Measurements from ENCODE around the gene PDZRN4. TPM values are rescaled to one million over a fixed set of nuclear protein-coding genes. Genes with fewer than 3 reads are reported as not detected.
A peak's percentile ranks its signal among the peaks of the same experiment; 100 is the strongest.
"Not testable (repeated sequence)": the region's sequence is repeated elsewhere in the genome, so short reads cannot be mapped to it uniquely, and the experiment has no call there.

PDZRN4 gene
- total RNA-seq, 1 donor from 2014 or later: not detected

GRCh38 chr12:41228066-41228820, 40.1 kb downstream of the PDZRN4 start:
- Mint-ChIP-seq H3K4me1 (no peaks in the 10 kb centered on the region), H3K36me3 (ENCODE audit: low read depth) (no peaks in the 10 kb centered on the region), H3K4me3 (no peak overlapping the region), H3K9me3 (no peaks in the 10 kb centered on the region), H3K27ac (no peak overlapping the region), H3K27me3 (no peaks in the 10 kb centered on the region)
- intact Hi-C loops (cut with micrococcal nuclease): no loop called here
- DNase-seq: no peak

GRCh38 chr12:41230756-41231155, 42.6 kb downstream of the PDZRN4 start:
- intact Hi-C loops (cut with micrococcal nuclease): no loop called here
- DNase-seq: no peak
- H3K4me3 Mint-ChIP-seq: no peak overlapping the region

GRCh38 chr12:41234692-41235091, 46.6 kb downstream of the PDZRN4 start:
- Mint-ChIP-seq H3K9me3 (no peaks in the 10 kb centered on the region), H3K4me3 (no peak overlapping the region), H3K27me3 (no peaks in the 10 kb centered on the region), H3K4me1 (no peaks in the 10 kb centered on the region), H3K36me3 (ENCODE audit: low read depth) (no peaks in the 10 kb centered on the region), H3K27ac (no peak overlapping the region)
- intact Hi-C loops (cut with micrococcal nuclease): no loop called here
- DNase-seq: no peak

More at GRCh38 chr12:41230756-41231155, 42.6 kb downstream of the PDZRN4 start:
- no peak overlapping the region for H3K27ac Mint-ChIP-seq
- no peaks in the 10 kb centered on the region for H3K4me1 Mint-ChIP-seq
- H3K27me3 Mint-ChIP-seq: no peaks in the 10 kb centered on the region
- no peaks in the 10 kb centered on the region for H3K9me3 Mint-ChIP-seq
- no peaks in the 10 kb centered on the region for H3K36me3 Mint-ChIP-seq (ENCODE audit: low read depth)

- Mint-ChIP-seq H3K27me3 (no peaks in the 10 kb centered on the region), H3K27ac (no peak overlapping the region), H3K4me3 (no peak overlapping the region), H3K36me3 (ENCODE audit: low read depth) (no peaks in the 10 kb centered on the region), H3K4me1 (no peaks in the 10 kb centered on the region), H3K9me3 (no peaks in the 10 kb centered on the region)
- intact Hi-C loops (cut with micrococcal nuclease): no loop called here
- no peak for DNase-seq
Observed at GRCh38 chr12:41242603-41243002, 54.5 kb downstream of the PDZRN4 start.

- Mint-ChIP-seq H3K27ac (no peak overlapping the region), H3K36me3 (ENCODE audit: low read depth) (no peaks in the 10 kb centered on the region), H3K27me3 (no peaks in the 10 kb centered on the region), H3K4me1 (no peaks in the 10 kb centered on the region), H3K4me3 (no peak overlapping the region), H3K9me3 (no peaks in the 10 kb centered on the region)
- DNase-seq: no peak
- intact Hi-C loops (cut with micrococcal nuclease): no loop called here
Observed at GRCh38 chr12:41248391-41248790, 60.3 kb downstream of the PDZRN4 start.

- Mint-ChIP-seq H3K4me3 (no peak overlapping the region), H3K4me1 (no peaks in the 10 kb centered on the region), H3K36me3 (ENCODE audit: low read depth) (no peaks in the 10 kb centered on the region), H3K9me3 (no peaks in the 10 kb centered on the region), H3K27ac (no peak overlapping the region), H3K27me3 (no peaks in the 10 kb centered on the region)
- DNase-seq: no peak
- intact Hi-C loops (cut with micrococcal nuclease): no loop called here
Observed at GRCh38 chr12:41250748-41251147, 62.6 kb downstream of the PDZRN4 start.

GRCh38 chr12:41254004-41254914, 66.1 kb downstream of the PDZRN4 start:
- DNase-seq: no peak
- Mint-ChIP-seq H3K36me3 (ENCODE audit: low read depth) (no peaks in the 10 kb centered on the region), H3K4me1 (no peaks in the 10 kb centered on the region), H3K4me3 (no peak overlapping the region), H3K27ac (no peak overlapping the region), H3K9me3 (no peaks in the 10 kb centered on the region), H3K27me3 (no peaks in the 10 kb centered on the region)
- intact Hi-C loops (cut with micrococcal nuclease): no loop called here

- H3K27ac Mint-ChIP-seq; H3K9me3 Mint-ChIP-seq; H3K36me3 Mint-ChIP-seq (ENCODE audit: low read depth); H3K4me3 Mint-ChIP-seq; H3K27me3 Mint-ChIP-seq; H3K4me1 Mint-ChIP-seq; DNase-seq: not testable (repeated sequence)
- intact Hi-C loops (cut with micrococcal nuclease): loop anchor here (5.0 kb wide), 1 partner anchor 759 kb away; no protein-coding TSS in a partner anchor
Observed at GRCh38 chr12:41263196-41263595, 75.1 kb downstream of the PDZRN4 start.

GRCh38 chr12:41264281-41264680, 76.2 kb downstream of the PDZRN4 start:
- intact Hi-C loops (cut with micrococcal nuclease): loop anchor here (5.0 kb wide), 1 partner anchor 758 kb away; no protein-coding TSS in a partner anchor

GRCh38 chr12:41269056-41269455, 80.9 kb downstream of the PDZRN4 start:
- H3K4me3 Mint-ChIP-seq: no peak overlapping the region
- H3K9me3 Mint-ChIP-seq: no peaks in the 10 kb centered on the region
- no peaks in the 10 kb centered on the region for H3K36me3 Mint-ChIP-seq (ENCODE audit: low read depth)
- H3K27ac Mint-ChIP-seq: no peak overlapping the region
- no peak for DNase-seq
- H3K27me3 Mint-ChIP-seq: no peaks in the 10 kb centered on the region
- intact Hi-C loops (cut with micrococcal nuclease): no loop called here
- no peaks in the 10 kb centered on the region for H3K4me1 Mint-ChIP-seq

More at GRCh38 chr12:41264281-41264680, 76.2 kb downstream of the PDZRN4 start:
- Mint-ChIP-seq H3K36me3 (ENCODE audit: low read depth) (no peaks in the 10 kb centered on the region), H3K27me3 (no peaks in the 10 kb centered on the region), H3K4me1 (no peaks in the 10 kb centered on the region), H3K27ac (no peak overlapping the region), H3K9me3 (no peaks in the 10 kb centered on the region), H3K4me3 (no peak overlapping the region)
- no peak for DNase-seq

GRCh38 chr12:41271489-41271888, 83.4 kb downstream of the PDZRN4 start:
- Mint-ChIP-seq H3K27ac (no peak overlapping the region), H3K4me3 (no peak overlapping the region), H3K36me3 (ENCODE audit: low read depth) (no peaks in the 10 kb centered on the region), H3K9me3 (no peaks in the 10 kb centered on the region), H3K4me1 (no peaks in the 10 kb centered on the region), H3K27me3 (no peaks in the 10 kb centered on the region)
- intact Hi-C loops (cut with micrococcal nuclease): loop anchor here (10.0 kb wide), 1 partner anchor 1103 kb away; no protein-coding TSS in a partner anchor
- no peak for DNase-seq

- Mint-ChIP-seq H3K27ac (no peak overlapping the region), H3K4me3 (no peak overlapping the region), H3K27me3 (no peaks in the 10 kb centered on the region), H3K9me3 (no peaks in the 10 kb centered on the region), H3K4me1 (no peaks in the 10 kb centered on the region), H3K36me3 (ENCODE audit: low read depth) (no peaks in the 10 kb centered on the region)
- intact Hi-C loops (cut with micrococcal nuclease): loop anchor here (10.0 kb wide), 1 partner anchor 1100 kb away; no protein-coding TSS in a partner anchor
- no peak for DNase-seq
Observed at GRCh38 chr12:41274643-41275042, 86.5 kb downstream of the PDZRN4 start.

GRCh38 chr12:41277100-41277945, 89.2 kb downstream of the PDZRN4 start:
- Mint-ChIP-seq H3K9me3 (no peaks in the 10 kb centered on the region), H3K4me1 (no peaks in the 10 kb centered on the region), H3K36me3 (ENCODE audit: low read depth) (no peaks in the 10 kb centered on the region), H3K27me3 (no peaks in the 10 kb centered on the region), H3K4me3 (no peak overlapping the region), H3K27ac (no peak overlapping the region)
- intact Hi-C loops (cut with micrococcal nuclease): loop anchor here (10.0 kb wide), 1 partner anchor 1097 kb away; no protein-coding TSS in a partner anchor
- peak; percentile 58 for DNase-seq

All from activated CD4-positive, alpha-beta T cell treated with anti-CD3 and anti-CD28 coated beads, Interleukin-2, amount 10 ng/mL, durations not matched to agents 24 days and 14 days (primary cell).